Stimulated activated CD8-positive, alpha-beta memory T cell treated with anti-CD3 and anti-CD28 coated beads, Interleukin-4, amount 100 ng/mL, for 24 hours (primary cell): ENCODE results near the gene ZGPAT.

Source experiments
- DNase-seq: peaks from one replicate; pipeline ENCODE4 v3.0.0-alpha.2; 2020; ENCODE audit warnings: low read depth

Gene ZGPAT

GRCh38 chr20:63734111-63734945, 26.5 kb downstream of the ZGPAT start:
- no peak for DNase-seq

- DNase-seq: no peak
Observed at GRCh38 chr20:63734946-63735858, 27.4 kb downstream of the ZGPAT start.

- peak; percentile 52 for DNase-seq
Observed at GRCh38 chr20:63735859-63736718, 28.2 kb downstream of the ZGPAT start, which contains the start of gene LIME1. Gene LIME1 (plus strand): TSS chr20:63736664. CDS start chr20:63737550, 886 bp downstream.

GRCh38 chr20:63736893-63737694, 29.3 kb downstream of the ZGPAT start:
- DNase-seq: no peak

GRCh38 chr20:63737695-63737944, 29.8 kb downstream of the ZGPAT start:
- no peak for DNase-seq

DNA sequence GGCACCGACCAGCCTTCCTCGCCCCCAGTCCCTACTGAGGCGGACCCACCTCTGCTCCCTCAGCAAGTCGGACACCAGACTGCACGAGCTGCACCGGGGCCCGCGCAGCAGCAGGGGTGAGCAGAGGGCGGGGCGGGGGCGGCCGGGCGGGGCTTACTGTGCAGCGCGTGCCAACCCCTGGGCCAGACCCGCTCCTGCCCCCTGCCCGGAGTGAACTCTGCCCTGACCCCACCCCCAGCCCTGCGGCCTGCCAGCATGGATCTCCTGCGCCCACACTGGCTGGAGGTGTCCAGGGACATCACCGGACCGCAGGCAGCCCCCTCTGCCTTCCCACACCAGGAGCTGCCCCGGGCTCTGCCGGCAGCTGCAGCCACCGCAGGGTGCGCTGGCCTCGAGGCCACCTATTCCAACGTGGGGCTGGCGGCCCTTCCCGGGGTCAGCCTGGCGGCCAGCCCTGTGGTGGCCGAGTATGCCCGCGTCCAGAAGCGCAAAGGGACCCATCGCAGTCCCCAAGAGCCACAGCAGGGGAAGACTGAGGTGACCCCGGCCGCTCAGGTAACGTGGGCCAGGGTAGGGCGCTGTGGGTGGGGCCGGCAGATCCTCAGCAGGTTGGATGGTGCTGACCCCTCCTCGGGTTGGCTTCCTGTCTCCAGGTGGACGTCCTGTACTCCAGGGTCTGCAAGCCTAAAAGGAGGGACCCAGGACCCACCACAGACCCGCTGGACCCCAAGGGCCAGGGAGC, 30.3 kb downstream of the ZGPAT start:
- DNase-seq: no peak

DNA sequence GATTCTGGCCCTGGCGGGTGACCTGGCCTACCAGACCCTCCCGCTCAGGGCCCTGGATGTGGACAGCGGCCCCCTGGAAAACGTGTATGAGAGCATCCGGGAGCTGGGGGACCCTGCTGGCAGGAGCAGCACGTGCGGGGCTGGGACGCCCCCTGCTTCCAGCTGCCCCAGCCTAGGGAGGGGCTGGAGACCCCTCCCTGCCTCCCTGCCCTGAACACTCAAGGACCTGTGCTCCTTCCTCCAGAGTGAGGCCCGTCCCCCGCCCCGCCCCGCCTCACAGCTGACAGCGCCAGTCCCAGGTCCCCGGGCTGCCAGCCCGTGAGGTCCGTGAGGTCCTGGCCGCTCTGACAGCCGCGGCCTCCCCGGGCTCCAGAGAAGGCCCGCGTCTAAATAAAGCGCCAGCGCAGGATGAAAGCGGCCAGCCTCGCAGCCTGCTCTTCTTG, 30.9 kb downstream of the ZGPAT start:
- DNase-seq: no peak

DNA sequence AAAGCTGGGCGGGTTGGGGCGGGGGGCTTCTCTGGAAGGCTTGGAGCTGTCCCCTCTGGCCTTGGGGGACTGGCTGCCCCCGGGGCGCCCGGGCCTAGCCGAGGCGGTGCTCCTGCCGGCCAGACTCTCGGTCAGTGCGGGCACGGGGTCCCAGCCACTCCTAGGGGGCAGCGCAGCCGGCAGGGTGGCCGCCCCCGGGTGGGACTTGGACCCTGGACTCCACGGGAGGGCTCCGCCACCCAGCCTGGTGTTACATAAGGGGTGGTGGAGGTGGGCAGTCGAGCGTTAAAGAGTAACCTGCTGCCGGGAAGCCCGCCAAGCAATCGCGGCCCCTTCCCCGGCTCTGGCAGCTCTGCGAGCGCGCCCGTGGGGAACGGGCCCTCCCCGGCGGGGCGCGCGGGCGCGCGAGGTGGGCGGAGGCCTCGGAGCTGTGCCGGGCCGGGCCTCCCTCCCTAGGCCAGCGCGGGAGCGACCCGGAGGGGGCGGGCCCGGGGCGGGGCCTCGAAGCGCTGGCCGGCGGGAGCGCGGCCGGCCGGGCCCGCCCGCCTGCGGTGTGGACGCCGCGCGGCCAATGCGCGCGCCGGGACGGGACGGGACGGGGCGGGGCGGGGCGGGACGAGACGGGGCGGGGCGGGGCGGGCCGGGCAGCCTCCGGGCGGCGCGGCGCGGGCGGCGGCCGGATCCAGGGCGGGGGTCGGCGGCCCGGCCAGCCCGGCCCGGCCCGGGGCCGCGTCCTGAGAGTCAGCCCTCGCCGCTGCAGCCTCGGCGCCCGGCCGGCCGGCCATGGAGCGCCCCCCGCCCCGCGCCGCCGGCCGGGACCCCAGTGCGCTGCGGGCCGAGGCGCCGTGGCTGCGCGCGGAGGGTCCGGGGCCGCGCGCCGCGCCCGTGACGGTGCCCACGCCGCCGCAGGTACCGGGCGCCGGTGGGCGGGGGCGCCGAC, 31.6 kb downstream of the ZGPAT start, which contains the start of gene SLC2A4RG:
Gene SLC2A4RG (plus strand): TSS at position 647 of the 940 bp plus-strand sequence. CDS start 137 bp downstream, at position 784.
- peak; percentile 47 for DNase-seq

- DNase-seq: no peak
Observed at GRCh38 chr20:63740070-63740626, 32.3 kb downstream of the ZGPAT start.

DNA sequence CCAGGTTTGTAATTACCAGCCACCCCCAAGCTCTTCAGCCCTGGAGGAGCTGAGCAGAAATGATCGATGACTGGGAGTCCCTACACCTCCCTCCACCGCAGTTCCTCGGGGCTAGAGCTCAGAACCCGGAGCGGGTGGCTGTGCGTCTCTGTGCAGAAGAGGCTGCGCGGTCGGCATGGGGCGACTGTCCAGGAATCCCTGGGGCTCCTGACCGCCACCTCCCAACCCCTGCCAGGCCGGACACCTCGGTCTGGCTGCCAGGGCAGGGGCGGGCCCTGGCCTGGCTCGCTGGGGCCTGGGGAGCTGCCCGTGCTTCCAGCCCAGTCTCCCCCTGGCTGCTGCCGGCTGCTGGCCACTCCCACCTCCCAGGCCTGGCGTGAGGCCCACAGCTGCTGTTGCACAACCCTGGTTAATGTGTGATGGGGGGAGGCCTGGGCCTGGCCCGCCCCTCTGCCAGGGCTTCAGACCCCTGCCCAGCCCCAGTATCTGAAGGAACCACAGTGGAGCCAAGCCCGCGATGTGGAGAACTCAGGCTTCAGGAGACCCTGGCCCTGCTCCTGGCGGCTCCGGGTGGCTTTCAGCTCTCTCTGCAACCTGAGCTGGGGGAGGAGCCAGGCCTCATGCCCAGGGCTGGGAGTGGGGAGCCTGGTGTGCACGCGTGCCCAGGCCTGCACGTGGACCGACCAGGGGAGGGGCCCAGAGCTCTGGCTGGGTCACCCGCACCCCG, 33.0 kb downstream of the ZGPAT start:
- no peak for DNase-seq

DNA sequence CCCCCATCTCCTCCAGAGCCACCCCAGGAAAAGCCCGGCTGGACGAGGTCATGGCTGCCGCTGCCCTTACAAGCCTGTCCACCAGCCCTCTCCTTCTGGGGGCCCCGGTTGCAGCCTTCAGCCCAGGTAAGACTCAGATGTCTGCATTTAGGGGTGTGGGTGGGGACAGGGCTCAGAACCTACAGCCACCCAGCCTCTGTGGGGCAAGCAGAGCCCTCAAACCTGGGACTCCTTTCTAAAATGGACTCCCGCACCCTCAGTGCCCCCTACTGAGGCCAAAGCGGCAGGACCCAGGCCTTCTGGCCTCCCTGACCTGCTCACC, 33.5 kb downstream of the ZGPAT start:
- DNase-seq: no peak

DNA sequence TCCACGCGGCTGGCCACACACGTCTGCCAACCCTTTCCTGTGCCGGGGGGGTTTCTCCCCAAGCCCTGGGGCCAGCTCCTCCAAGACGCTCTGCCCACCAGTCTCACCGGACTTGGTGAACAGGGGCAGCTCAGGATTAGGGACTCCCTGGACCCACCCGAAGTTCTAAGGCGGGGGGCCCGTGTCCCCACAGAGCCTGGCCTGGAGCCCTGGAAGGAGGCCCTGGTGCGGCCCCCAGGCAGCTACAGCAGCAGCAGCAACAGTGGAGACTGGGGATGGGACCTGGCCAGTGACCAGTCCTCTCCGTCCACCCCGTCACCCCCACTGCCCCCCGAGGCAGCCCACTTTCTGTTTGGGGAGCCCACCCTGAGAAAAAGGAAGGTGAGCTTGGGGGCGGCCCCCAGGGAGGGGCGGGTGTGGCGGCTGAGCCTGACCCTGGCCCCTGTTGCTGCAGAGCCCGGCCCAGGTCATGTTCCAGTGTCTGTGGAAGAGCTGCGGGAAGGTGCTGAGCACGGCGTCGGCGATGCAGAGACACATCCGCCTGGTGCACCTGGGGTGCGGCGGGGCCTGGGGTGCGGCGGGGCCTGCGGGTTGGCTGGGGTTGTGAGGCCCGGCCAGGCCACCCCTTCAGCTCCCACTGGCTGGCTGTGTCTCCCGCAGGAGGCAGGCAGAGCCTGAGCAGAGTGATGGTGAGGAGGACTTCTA, 34.0 kb downstream of the ZGPAT start:
- no peak for DNase-seq

GRCh38 chr20:63742381-63743024, 34.7 kb downstream of the ZGPAT start:
- DNase-seq: no peak

- no peak for DNase-seq
Observed at GRCh38 chr20:63743210-63743970, 35.6 kb downstream of the ZGPAT start.

GRCh38 chr20:63744158-63744557, 36.3 kb downstream of the ZGPAT start:
- no peak for DNase-seq
